GM19438 (cell line): ENCODE data around the gene CCDC200.
"Not testable (repeated sequence)": the region's sequence is repeated elsewhere in the genome, so short reads cannot be mapped to it uniquely, and the experiment has no call there.

Experiments
- ATAC-seq: cut with Tn5 transposase; IDR thresholded peaks from one replicate; pipeline ENCODE4 v1.9.1; 2021; ENCODE audit warnings: low read depth; ENCODE audit not compliant: unreplicated experiment

Gene CCDC200

GRCh38 chr17:43228020-43228782 lies at the start of gene CCDC200:
CCDC200 (minus strand) TSS chr17:43228623; CDS start chr17:43228554, 69 bp downstream.
- ATAC-seq = not testable (repeated sequence)

- ATAC-seq = not testable (repeated sequence)
These were observed 44.5 kb upstream of the CCDC200 start for GRCh38 chr17:43272914-43273313.

GRCh38 chr17:43272483-43272882 lies 44.1 kb upstream of the CCDC200 start:
- not testable (repeated sequence) for ATAC-seq

- not testable (repeated sequence) for ATAC-seq
These were observed 42.4 kb upstream of the CCDC200 start for GRCh38 chr17:43270552-43271504.

- ATAC-seq = not testable (repeated sequence)
These were observed 18.0 kb upstream of the CCDC200 start for GRCh38 chr17:43246456-43246855.

- ATAC-seq = not testable (repeated sequence)
These were observed 12.4 kb upstream of the CCDC200 start for GRCh38 chr17:43240596-43241352.

- not testable (repeated sequence) for ATAC-seq
These were observed 11.2 kb upstream of the CCDC200 start for GRCh38 chr17:43239597-43239996.

GRCh38 chr17:43233877-43234276 lies 5.5 kb upstream of the CCDC200 start, which contains the start of gene RNU2-1:
RNU2-1 (minus strand) TSS chr17:43233977.
- not testable (repeated sequence) for ATAC-seq

- ATAC-seq = not testable (repeated sequence)
These were observed 4.8 kb upstream of the CCDC200 start for GRCh38 chr17:43233263-43233662.

- not testable (repeated sequence) for ATAC-seq
These were observed 3.7 kb upstream of the CCDC200 start for GRCh38 chr17:43232021-43232699.

GRCh38 chr17:43231205-43232020 lies 3.0 kb upstream of the CCDC200 start:
- ATAC-seq = not testable (repeated sequence)

GRCh38 chr17:43226393-43226792 lies 2.0 kb downstream of the CCDC200 start:
- no peak for ATAC-seq

- ATAC-seq = no peak
These were observed 4.2 kb downstream of the CCDC200 start for GRCh38 chr17:43224146-43224705.

GRCh38 chr17:43220511-43221125 lies 7.8 kb downstream of the CCDC200 start:
- ATAC-seq = no peak

GRCh38 chr17:43219746-43220380 lies 8.6 kb downstream of the CCDC200 start:
- no peak for ATAC-seq

- ATAC-seq = no peak
These were observed 9.4 kb downstream of the CCDC200 start for GRCh38 chr17:43219001-43219400.

GRCh38 chr17:43217614-43218087 lies 10.8 kb downstream of the CCDC200 start:
- ATAC-seq = no peak
